Stimulated activated CD8-positive, alpha-beta memory T cell treated with anti-CD3 and anti-CD28 coated beads, Interleukin-2, amount 100 ng/mL, for 1 hour (primary cell): ENCODE data around the gene GOLGA2.

Experiments used
- DNase-seq, 2 donors: peaks; one replicate each; pipeline ENCODE4 v3.0.0-alpha.2; 2020; ENCODE audit warnings: low read depth in 2 of 2

The GOLGA2 gene

GRCh38 chr9:128257086-128257825 is 18.6 kb downstream of the GOLGA2 start:
- no peak for DNase-seq

GRCh38 chr9:128254855-128255759 is 20.7 kb downstream of the GOLGA2 start:
- peak in 1 of 2 donors; percentile 21 for DNase-seq

GRCh38 chr9:128254362-128254761 is 21.4 kb downstream of the GOLGA2 start:
- DNase-seq = no peak

GRCh38 chr9:128253991-128254346 is 21.8 kb downstream of the GOLGA2 start:
- no peak for DNase-seq

GRCh38 chr9:128253140-128253990 is 22.4 kb downstream of the GOLGA2 start:
- no peak for DNase-seq

- no peak for DNase-seq
These were observed 23.3 kb downstream of the GOLGA2 start for GRCh38 chr9:128252317-128253139.

GRCh38 chr9:128251732-128252100 is 24.1 kb downstream of the GOLGA2 start:
- no peak for DNase-seq

- no peak for DNase-seq
These were observed 24.7 kb downstream of the GOLGA2 start for GRCh38 chr9:128250839-128251731.

GRCh38 chr9:128249908-128250838 is 25.6 kb downstream of the GOLGA2 start:
- peak; percentile 98 to 99 for DNase-seq

GRCh38 chr9:128249558-128249907 is 26.3 kb downstream of the GOLGA2 start:
- no peak for DNase-seq

- DNase-seq = no peak
These were observed 28.5 kb downstream of the GOLGA2 start for GRCh38 chr9:128247226-128247803.

- no peak for DNase-seq
These were observed 29.3 kb downstream of the GOLGA2 start for GRCh38 chr9:128246471-128246870.

GRCh38 chr9:128245421-128246151 is 30.2 kb downstream of the GOLGA2 start:
- no peak for DNase-seq

GRCh38 chr9:128244837-128245231 is 31.0 kb downstream of the GOLGA2 start:
- DNase-seq = no peak

GRCh38 chr9:128244091-128244836 is 31.5 kb downstream of the GOLGA2 start:
- no peak for DNase-seq

GRCh38 chr9:128243215-128244018 is 32.4 kb downstream of the GOLGA2 start:
- DNase-seq = no peak

- no peak for DNase-seq
These were observed 33.0 kb downstream of the GOLGA2 start for GRCh38 chr9:128242828-128243214.
